Hepatocyte (in vitro differentiated cells): Measurements from ENCODE around the gene MOB3B.

ENCODE experiments used
- EZH2 ChIP-seq: fragments of 200-600 bp; sonication (generic); IDR thresholded peaks from 2 replicates; pipeline ENCODE4 v1.6.1; 2016; ENCODE audit warnings: antibody characterized with exemption, mild to moderate bottlenecking, borderline replicate concordance
- TF ChIP-seq, protein P1 (sequence below): fragments of 200-600 bp; sonication (generic); IDR thresholded peaks from 2 replicates; pipeline ENCODE4 v1.5.1; 2016; ENCODE audit warnings: antibody characterized with exemption, mild to moderate bottlenecking; ENCODE audit not compliant: poor library complexity

DNA sequence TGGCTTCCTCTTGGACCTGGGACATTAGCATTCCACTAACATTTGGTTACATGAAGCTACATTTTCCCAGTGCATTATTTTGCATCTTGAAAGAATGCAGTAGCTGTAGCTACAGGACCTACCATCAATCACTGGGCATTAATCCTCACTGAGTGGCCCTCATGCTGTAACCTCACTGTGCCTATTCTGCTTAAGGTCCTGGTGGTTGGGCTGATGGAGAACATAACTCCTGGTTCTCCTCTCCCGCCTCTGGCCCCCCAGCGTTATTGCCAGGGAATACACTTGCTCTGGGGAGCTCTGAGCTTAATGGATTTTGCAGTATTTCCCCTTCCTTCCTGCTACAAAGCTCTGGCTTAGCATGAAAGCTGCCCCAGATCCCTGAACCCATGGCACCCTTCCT, 121.1 kb downstream of the MOB3B start:
- TF ChIP-seq, protein P1, sequence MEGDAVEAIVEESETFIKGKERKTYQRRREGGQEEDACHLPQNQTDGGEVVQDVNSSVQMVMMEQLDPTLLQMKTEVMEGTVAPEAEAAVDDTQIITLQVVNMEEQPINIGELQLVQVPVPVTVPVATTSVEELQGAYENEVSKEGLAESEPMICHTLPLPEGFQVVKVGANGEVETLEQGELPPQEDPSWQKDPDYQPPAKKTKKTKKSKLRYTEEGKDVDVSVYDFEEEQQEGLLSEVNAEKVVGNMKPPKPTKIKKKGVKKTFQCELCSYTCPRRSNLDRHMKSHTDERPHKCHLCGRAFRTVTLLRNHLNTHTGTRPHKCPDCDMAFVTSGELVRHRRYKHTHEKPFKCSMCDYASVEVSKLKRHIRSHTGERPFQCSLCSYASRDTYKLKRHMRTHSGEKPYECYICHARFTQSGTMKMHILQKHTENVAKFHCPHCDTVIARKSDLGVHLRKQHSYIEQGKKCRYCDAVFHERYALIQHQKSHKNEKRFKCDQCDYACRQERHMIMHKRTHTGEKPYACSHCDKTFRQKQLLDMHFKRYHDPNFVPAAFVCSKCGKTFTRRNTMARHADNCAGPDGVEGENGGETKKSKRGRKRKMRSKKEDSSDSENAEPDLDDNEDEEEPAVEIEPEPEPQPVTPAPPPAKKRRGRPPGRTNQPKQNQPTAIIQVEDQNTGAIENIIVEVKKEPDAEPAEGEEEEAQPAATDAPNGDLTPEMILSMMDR = no peak
- TF ChIP-seq EZH2 = no peak
